ENCODE data around the gene CHRFAM7A. TPM values are rescaled to one million over a fixed set of nuclear protein-coding genes. Genes with fewer than 3 reads are reported as not detected.
"Not testable (repeated sequence)": the region's sequence is repeated elsewhere in the genome, so short reads cannot be mapped to it uniquely, and the experiment has no call there.

Gene CHRFAM7A
- total and polyA plus RNA-seq, 4 donors = 3.1 to 13.2 (median 8.6) TPM

DNA sequence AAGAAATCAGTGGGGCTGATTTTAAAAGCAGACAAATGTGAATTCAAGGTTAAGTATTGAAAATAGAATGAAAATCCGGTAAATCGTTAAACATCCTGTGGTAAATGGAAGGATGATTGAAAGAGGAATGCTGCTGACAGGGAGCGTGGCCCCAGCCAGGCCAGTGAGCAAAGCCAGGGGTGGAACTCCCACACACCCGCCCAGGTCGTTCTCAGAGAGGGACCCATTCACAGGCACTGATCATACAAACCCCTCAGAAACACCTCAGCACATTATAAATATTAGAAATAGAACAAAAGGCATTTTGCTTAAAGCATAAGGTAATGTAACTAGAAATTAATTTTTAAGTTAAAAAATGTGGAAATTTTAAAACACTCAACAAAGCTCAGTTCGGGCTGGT, 38.3 kb downstream of the CHRFAM7A start:
- ATAC-seq (ENCODE audit: low FRiP score); H3K36me3 ChIP-seq (ENCODE audit: control insufficient read depth in 1 of 2, insufficient read depth in 2 of 2, low read length in 1 of 2); H3K27me3 ChIP-seq (ENCODE audit: control insufficient read depth in 1 of 2, insufficient read depth in 2 of 2, low read length in 1 of 2); intact Hi-C loops (cut with DNase I); DNase-seq; H3K4me1 ChIP-seq (ENCODE audit: control insufficient read depth in 1 of 2, insufficient read depth in 2 of 2, low read length in 2 of 2); H3K27ac ChIP-seq (ENCODE audit: low read depth in 1 of 2, low read length in 2 of 2); H3K9me3 ChIP-seq (ENCODE audit: control insufficient read depth, low read length); H3K4me3 ChIP-seq (ENCODE audit: low read length in 2 of 2): not testable (repeated sequence)
- 59 to 65% methylated on average over 3 of the region's 6 CpGs for WGBS, 2 donors

DNA sequence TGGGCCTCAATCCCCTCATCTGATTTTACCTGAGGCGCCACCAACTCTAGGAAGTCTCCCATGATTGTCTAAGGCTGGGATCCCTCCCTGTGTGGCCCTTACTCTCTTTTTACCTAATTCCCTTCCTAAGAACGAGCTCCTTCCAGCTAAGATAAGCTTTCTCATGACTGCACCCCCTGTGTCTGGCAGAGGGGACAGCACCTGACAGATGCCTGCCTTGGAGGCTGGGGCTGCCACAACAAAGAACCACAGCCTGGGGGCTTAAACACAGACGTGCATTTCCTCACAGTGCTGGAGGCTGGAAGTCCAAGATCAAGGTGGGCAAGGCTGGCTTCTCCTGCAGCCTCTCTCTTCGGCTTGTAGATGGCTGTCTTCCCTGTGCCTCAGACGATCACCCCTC, 43.5 kb downstream of the CHRFAM7A start:
- H3K27ac ChIP-seq (ENCODE audit: low read depth in 1 of 2, low read length in 2 of 2); DNase-seq; H3K27me3 ChIP-seq (ENCODE audit: control insufficient read depth in 1 of 2, insufficient read depth in 2 of 2, low read length in 1 of 2); ATAC-seq (ENCODE audit: low FRiP score); H3K4me3 ChIP-seq (ENCODE audit: low read length in 2 of 2); intact Hi-C loops (cut with DNase I); H3K36me3 ChIP-seq (ENCODE audit: control insufficient read depth in 1 of 2, insufficient read depth in 2 of 2, low read length in 1 of 2); H3K9me3 ChIP-seq (ENCODE audit: control insufficient read depth, low read length); H3K4me1 ChIP-seq (ENCODE audit: control insufficient read depth in 1 of 2, insufficient read depth in 2 of 2, low read length in 2 of 2): not testable (repeated sequence)
- no CpG with 5 or more reads among the region's 5 CpGs for WGBS, 2 donors

DNA sequence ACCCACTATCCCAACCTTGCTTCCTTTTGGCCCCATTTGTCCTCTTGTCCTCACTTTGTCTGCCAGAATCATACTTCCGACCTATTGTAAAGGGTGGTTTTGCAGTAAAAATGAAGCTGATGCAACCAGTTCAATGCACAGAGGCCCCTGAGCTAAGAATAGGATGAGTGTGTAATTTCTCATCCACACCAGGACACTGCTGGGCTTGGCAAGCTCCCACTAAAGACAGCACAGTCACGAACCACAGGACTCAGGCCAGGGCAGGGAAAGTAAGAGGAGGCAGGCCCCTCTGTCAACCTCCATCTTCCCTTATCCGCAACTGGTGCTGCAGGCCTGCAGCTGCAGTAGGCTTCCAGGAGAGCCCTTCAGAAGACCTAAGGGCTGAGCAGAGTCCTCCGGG, 56.8 kb downstream of the CHRFAM7A start:
- H3K27ac ChIP-seq (ENCODE audit: low read depth in 1 of 2, low read length in 2 of 2); intact Hi-C loops (cut with DNase I); H3K4me3 ChIP-seq (ENCODE audit: low read length in 2 of 2); H3K4me1 ChIP-seq (ENCODE audit: control insufficient read depth in 1 of 2, insufficient read depth in 2 of 2, low read length in 2 of 2); ATAC-seq (ENCODE audit: low FRiP score); H3K9me3 ChIP-seq (ENCODE audit: control insufficient read depth, low read length); DNase-seq; H3K36me3 ChIP-seq (ENCODE audit: control insufficient read depth in 1 of 2, insufficient read depth in 2 of 2, low read length in 1 of 2); H3K27me3 ChIP-seq (ENCODE audit: control insufficient read depth in 1 of 2, insufficient read depth in 2 of 2, low read length in 1 of 2): not testable (repeated sequence)
- WGBS, 2 donors = no CpG with 5 or more reads among the region's 4 CpGs

DNA sequence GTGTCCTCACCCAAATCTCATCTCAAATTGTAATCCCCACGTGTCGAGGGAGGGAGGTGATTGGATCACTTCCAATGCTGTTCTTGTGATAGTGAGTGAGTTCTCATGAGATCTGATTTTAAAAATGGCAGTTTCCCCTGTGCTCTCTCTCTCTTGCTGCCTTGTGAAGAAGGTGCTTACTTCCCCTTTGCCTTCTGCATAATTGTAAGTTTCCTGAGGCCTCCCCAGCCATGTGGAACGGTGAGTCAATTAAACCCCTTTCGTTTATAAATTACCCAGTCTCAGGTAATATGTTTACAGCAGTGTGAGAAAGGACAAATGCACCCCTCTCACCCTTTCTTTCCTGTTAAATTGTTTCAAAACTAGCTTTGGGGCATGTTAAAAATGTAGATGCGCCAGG, 59.2 kb downstream of the CHRFAM7A start:
- WGBS, 2 donors = 39 to 51% methylated on average over 2 of the region's 5 CpGs
- H3K27me3 ChIP-seq (ENCODE audit: control insufficient read depth in 1 of 2, insufficient read depth in 2 of 2, low read length in 1 of 2); H3K9me3 ChIP-seq (ENCODE audit: control insufficient read depth, low read length); H3K4me1 ChIP-seq (ENCODE audit: control insufficient read depth in 1 of 2, insufficient read depth in 2 of 2, low read length in 2 of 2); H3K4me3 ChIP-seq (ENCODE audit: low read length in 2 of 2); ATAC-seq (ENCODE audit: low FRiP score); H3K27ac ChIP-seq (ENCODE audit: low read depth in 1 of 2, low read length in 2 of 2); H3K36me3 ChIP-seq (ENCODE audit: control insufficient read depth in 1 of 2, insufficient read depth in 2 of 2, low read length in 1 of 2); intact Hi-C loops (cut with DNase I); DNase-seq: not testable (repeated sequence)

DNA sequence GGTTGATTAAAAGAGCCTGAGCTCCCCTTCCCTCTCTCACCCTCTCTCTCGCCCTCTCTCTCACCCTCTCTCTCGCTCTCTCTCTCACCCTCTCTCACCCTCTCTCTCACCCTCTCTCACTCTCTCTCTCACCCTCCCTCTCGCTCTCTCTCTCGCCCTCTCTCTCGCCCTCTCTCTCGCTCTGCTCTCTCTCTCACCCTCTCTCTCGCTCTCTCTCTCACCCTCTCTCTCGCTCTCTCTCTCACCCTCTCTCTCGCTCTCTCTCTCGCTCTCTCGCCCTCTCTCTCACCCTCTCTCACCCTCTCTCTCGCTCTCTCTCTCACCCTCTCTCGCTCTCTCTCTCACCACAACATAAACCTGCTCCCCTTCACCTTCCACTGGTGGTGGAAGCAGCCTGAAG, 67.2 kb downstream of the CHRFAM7A start:
- H3K27ac ChIP-seq (ENCODE audit: low read depth in 1 of 2, low read length in 2 of 2); H3K27me3 ChIP-seq (ENCODE audit: control insufficient read depth in 1 of 2, insufficient read depth in 2 of 2, low read length in 1 of 2); H3K9me3 ChIP-seq (ENCODE audit: control insufficient read depth, low read length); H3K4me1 ChIP-seq (ENCODE audit: control insufficient read depth in 1 of 2, insufficient read depth in 2 of 2, low read length in 2 of 2); intact Hi-C loops (cut with DNase I); H3K36me3 ChIP-seq (ENCODE audit: control insufficient read depth in 1 of 2, insufficient read depth in 2 of 2, low read length in 1 of 2); ATAC-seq (ENCODE audit: low FRiP score); H3K4me3 ChIP-seq (ENCODE audit: low read length in 2 of 2): not testable (repeated sequence)
- WGBS, 2 donors = 84 to 90% methylated on average over 12 to 13 of the region's 13 CpGs
- DNase-seq = peak in 1 of 2 donors; percentile 26

DNA sequence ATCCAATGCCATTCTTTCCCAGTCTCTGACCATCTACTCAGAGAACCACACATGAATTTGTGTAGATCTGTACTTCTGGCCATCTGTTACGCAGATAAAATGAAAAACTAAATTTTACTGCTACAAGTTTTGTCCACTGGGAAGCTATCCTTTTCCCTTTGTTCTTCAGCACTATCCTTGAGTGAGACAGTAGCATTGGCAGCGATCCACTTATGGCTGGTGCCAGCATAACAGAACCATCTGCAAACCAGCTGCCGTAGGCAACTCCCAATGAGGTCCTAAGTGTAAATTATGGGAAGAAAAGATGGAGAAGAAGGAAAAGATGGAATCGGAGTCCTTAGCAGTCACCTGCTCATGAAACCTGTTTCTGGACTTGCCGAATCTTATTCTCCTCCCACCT, 72.3 kb downstream of the CHRFAM7A start:
- WGBS, 2 donors = no CpG with 5 or more reads among the region's 5 CpGs
- H3K27ac ChIP-seq (ENCODE audit: low read depth in 1 of 2, low read length in 2 of 2); DNase-seq; ATAC-seq (ENCODE audit: low FRiP score); H3K36me3 ChIP-seq (ENCODE audit: control insufficient read depth in 1 of 2, insufficient read depth in 2 of 2, low read length in 1 of 2); H3K4me1 ChIP-seq (ENCODE audit: control insufficient read depth in 1 of 2, insufficient read depth in 2 of 2, low read length in 2 of 2); H3K4me3 ChIP-seq (ENCODE audit: low read length in 2 of 2); H3K27me3 ChIP-seq (ENCODE audit: control insufficient read depth in 1 of 2, insufficient read depth in 2 of 2, low read length in 1 of 2); H3K9me3 ChIP-seq (ENCODE audit: control insufficient read depth, low read length); intact Hi-C loops (cut with DNase I): not testable (repeated sequence)

DNA sequence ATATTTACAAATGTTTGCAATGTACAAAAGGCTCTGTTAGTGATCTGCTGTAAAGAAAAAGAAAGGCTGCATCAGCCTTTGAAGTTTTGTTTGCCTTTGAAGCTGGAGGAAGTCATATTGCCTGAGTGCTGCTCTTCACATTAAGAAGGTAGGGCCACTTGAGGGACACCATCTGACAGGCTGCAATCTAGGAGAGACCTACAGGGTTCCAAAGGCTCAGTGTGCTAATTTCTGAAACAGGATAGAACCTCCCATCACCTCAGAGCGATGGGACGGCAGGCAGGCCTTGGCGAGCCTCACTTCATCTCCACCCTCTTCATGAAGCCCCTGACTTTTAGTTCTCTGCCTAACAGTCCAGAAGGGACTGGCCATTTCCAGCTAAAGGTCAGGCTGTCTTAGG, 77.6 kb downstream of the CHRFAM7A start:
- no CpG with 5 or more reads among the region's 3 CpGs for WGBS, 2 donors
- H3K36me3 ChIP-seq (ENCODE audit: control insufficient read depth in 1 of 2, insufficient read depth in 2 of 2, low read length in 1 of 2); ATAC-seq (ENCODE audit: low FRiP score); DNase-seq; H3K4me3 ChIP-seq (ENCODE audit: low read length in 2 of 2); H3K4me1 ChIP-seq (ENCODE audit: control insufficient read depth in 1 of 2, insufficient read depth in 2 of 2, low read length in 2 of 2); H3K27ac ChIP-seq (ENCODE audit: low read depth in 1 of 2, low read length in 2 of 2); intact Hi-C loops (cut with DNase I); H3K9me3 ChIP-seq (ENCODE audit: control insufficient read depth, low read length); H3K27me3 ChIP-seq (ENCODE audit: control insufficient read depth in 1 of 2, insufficient read depth in 2 of 2, low read length in 1 of 2): not testable (repeated sequence)

DNA sequence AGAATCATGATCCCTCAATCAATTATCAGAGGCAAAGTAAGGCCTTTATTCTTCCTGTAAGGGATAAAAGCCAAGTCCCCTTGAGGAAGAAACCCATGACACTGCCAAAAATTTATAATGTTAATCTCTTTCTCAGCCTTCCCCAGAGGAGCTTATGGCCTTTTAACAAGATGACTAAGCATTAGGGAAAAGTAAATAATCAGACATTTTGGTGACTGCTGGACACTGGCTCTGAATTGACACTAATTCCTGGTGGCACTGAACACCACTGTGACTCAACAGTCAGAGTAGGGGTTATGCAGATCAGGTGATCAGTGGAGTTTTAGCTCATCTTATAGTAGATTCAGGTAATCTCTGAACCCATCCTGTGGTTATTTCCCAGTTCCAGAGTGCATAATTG, 82.8 kb downstream of the CHRFAM7A start:
- H3K27me3 ChIP-seq (ENCODE audit: control insufficient read depth in 1 of 2, insufficient read depth in 2 of 2, low read length in 1 of 2); DNase-seq; ATAC-seq (ENCODE audit: low FRiP score); H3K36me3 ChIP-seq (ENCODE audit: control insufficient read depth in 1 of 2, insufficient read depth in 2 of 2, low read length in 1 of 2); H3K27ac ChIP-seq (ENCODE audit: low read depth in 1 of 2, low read length in 2 of 2); intact Hi-C loops (cut with DNase I); H3K9me3 ChIP-seq (ENCODE audit: control insufficient read depth, low read length); H3K4me3 ChIP-seq (ENCODE audit: low read length in 2 of 2); H3K4me1 ChIP-seq (ENCODE audit: control insufficient read depth in 1 of 2, insufficient read depth in 2 of 2, low read length in 2 of 2): not testable (repeated sequence)
